Stimulated activated CD4-positive, alpha-beta T cell treated with anti-CD3 and anti-CD28 coated beads, TNF-alpha, amount 100 ng/mL, for 1 hour (primary cell): ENCODE data around the gene DSG2.
"Not testable (repeated sequence)": the region's sequence is repeated elsewhere in the genome, so short reads cannot be mapped to it uniquely, and the experiment has no call there.

ENCODE experiments used
- DNase-seq, 3 donors: peaks; one replicate each; pipeline ENCODE4 v3.0.0-alpha.2; 2020; ENCODE audit warnings: low read depth in 3 of 3, low spot score in 1 of 3

Gene DSG2

DNA sequence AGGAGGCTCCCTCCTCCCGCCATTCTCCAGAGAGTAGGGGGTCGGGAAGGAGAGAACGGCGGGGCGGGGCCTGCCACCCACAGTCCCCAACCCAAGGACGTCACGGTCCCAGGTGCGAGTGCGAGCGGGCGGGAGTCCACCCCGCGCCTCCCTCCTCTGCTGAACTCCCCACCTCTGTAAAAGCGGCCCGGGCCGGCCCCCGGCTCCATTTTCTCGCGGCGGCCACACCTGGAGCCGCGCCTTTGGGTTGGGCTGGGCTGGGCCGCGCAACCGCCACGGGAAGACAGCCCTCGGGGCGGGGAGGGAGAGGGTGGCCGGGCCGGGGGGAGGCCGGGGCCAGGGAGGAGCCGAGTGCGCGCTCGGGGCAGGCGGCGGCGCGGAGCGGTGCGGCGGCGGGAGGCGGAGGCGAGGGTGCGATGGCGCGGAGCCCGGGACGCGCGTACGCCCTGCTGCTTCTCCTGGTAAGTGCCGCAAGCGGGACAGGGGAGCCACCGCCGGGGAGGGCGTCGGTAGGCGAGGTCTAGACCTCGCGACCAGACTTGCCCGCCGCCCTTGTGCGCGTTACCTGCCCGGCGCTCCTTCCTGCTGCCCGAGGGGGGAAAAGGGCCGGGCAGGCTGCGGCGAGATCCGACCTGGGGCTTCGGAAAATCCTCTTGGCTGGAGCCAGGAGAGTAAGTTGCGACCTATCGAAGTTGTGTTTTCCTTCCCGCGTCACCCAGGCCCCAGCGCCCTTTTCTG lies at the start of gene DSG2:
DSG2 (plus strand) TSS at position 342 of the 738 bp plus-strand sequence; CDS start at position 417, 75 bp downstream.
- DNase-seq = peak in 1 of 3 donors; percentile 0

DNA sequence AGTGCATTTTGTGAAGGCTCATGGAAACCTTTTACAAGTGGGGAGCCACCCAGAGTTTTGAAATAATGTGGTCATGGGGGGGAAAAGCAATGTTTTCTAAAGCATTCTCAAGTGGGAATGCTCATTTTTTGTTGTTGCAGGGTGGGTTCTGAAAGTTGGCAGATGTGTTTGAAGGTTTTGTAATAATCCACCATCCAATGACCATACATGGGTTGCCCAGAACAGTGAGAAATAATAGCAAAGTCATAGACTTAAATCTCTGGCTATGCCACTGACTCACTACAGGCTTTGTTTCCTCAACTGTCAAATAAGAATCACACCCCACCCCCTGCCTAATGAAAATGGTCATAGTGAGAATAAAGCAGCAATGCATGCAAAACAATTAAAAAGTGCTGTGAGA lies 47.6 kb upstream of the DSG2 start:
- DNase-seq = no peak

DNA sequence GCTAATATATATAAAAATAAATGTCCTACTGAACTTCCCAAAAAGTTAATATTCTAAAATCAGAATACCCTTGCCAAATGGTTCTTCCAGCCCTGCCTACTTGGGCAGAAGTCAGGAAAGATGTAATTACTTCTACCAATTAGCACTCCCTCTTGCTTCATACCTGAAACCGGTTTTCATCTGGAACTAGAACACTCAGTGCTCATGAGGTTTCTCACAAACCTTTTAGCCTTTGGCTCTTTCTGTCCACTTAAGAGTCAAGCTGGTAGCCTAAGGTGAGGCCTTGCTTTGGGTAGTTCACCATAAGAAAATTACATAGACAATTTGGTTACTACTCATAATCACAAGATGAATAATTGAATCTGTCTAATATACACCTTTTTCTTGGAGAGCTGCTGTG lies 46.4 kb upstream of the DSG2 start:
- DNase-seq = no peak

DNA sequence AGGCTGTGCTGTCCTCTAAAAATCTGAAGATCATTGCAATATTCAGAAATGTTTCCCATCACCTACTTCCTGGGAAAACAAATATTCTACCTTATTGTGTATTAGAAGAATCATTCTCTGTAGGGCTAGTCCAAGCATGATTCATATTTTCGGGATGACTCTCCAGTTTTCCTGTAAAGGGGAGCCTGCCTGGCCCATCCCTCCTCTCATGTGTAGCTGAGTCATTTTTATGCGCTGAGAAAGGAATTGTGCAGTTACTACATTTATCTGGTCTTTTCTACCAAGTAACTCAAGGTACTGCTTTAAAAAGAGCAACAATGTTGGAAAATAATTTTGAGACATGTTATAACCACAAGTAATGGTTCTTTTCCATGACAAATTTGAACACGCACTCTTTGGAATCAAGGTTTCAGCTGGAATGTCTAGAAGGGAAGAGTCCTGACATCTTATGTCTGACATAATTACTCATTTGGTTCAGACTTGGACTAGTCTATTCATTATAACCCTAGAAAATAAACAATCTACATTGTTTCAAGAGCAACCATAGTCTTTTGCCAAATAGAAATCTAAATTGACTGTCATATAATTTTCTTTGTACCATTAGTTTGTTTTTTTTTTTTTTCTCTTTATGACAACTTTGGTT lies 43.8 kb upstream of the DSG2 start:
- no peak for DNase-seq

DNA sequence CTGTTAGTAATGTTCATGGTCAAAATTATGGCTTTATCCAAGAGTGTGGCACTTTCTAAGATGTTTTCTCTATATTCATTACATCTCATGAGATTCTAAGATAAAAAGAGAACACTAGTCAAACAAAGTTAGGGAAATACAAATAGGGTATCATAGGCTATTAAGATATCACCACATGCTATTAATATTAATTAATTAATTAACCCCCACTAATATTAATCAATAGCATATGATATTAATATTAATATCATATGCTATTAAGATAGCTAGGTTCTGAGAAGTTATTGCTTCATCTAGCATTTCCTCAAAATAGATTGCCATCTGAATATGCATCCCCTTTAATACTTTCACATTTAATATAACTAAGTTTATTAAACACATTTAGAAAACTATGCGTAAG lies 28.3 kb upstream of the DSG2 start:
- DNase-seq = no peak

DNA sequence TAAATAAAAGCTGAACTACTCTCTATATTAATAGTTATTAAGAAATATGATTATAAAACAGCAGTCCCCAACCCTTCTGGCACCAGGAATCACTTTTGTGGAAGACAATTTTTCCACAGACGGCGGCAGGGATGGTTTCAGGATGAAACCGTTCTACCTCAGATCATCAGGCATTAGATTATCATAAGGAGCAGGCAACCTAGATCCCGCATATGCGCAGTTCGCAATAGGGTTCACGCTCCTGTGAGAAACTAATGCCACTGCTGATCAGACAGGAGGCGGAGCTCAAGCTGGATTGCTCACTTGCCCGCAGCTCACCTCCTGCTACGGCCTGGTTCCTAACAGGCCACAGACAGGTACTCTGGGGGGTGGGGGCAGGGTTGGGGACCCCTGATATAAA lies 19.3 kb upstream of the DSG2 start:
- no peak for DNase-seq

DNA sequence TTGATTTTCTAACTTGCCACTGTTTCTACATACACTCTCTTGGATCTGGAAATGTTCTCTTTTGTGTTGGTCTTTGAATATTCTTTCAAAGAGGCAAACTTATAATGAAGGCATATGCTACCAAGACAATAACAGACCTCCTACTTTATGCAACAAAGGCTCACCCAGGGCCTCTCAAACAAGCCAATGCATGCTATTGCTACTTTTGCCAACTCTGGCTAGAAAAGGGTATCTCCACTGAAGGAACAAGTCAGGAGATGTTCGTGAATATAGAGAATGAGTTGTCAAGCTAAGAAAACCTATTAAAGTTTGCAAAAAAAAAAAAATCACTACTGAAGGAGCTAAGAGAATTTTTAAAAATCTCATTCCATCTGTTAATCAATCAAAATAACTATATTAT lies 15.9 kb upstream of the DSG2 start:
- no peak for DNase-seq

DNA sequence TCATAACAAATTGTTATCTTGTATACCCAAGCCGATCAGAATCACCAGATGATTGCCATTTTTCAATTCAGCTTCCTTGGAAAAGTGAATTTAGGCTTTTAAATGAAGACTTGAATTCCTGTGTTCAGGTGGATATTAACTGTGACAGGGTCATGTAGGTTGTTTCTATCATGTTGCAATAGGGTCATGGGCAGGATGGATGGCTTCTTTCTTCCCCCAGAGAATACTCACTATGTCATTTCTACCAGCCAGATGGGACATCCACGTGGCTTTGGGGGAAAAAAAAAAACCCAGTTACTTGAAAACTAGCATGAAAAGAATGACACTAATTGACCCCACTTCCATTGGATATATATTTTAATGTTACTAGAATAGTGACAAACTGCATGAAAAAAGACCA lies 14.6 kb upstream of the DSG2 start:
- no peak for DNase-seq

DNA sequence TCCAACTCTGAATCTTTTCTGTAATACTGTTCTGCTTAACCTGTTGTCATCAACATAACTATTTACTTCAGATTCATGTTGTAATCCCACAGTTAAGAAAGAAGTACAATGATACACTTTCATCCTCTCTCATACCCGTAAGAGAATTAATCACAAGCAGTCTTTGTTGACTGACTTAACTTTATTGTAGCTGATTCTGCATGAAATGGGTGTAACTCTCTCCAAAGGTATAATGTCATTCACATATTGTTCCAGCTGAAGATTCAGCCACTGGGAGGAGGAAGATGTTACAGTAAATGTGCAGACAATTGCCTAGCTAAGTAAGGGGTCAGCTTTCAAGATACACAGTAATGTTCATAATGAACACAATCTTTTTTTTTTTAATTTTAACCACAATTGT lies 13.5 kb upstream of the DSG2 start:
- DNase-seq = no peak

DNA sequence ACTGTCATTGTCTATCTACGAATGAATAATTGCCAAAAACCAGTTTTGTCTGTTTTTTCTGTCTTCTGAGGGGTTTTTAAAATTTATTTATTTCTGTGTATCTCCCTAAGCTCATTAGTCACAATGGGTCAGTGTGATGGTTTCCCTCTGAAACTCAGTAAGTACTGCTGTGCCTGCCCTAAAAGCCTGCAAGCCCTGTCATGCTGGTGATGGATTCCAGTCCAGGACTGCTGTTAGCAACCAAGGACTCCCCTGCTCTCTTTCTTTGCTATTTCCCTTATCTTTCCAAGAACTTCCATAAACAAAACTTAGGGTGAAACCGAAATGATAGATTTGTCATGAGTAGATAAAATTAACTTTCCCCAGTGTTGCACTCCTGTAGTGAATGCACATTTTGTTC lies 11.8 kb upstream of the DSG2 start:
- no peak for DNase-seq

DNA sequence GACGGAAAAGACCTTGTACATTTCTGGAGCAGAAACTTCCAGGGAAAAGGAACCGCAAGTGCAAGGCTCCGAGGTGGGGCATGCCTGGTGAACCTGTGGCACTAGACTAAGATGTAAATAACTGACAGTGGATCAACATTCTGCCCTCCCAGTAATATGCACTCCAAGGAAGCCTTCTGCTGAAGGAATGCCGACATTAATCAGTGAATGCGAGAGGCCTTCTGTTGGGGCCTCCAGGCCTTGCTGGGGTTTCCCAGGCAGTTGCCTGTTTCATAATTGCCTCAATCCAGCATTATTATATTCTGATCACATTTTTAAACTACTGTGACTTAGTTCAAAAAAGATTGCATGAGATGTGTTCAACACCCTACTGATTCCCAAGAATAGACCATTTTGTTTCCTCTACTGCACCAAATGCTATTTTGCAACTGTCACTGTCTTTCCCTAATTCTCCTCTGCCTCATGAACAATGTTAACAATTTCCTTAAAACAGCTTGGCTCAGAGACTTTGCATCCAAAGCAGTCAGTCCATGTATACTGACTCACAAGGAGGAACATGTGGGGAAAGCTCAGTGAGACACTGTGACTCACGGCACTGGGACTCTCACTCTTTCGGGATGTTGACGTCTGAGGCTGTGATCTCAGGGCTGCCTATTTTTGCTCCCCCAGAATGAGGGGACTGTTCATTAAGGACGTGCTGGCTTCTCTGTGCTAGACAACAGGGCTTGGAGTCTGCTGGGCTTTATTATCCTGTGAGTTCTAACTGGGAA lies 10.5 kb upstream of the DSG2 start:
- no peak for DNase-seq

DNA sequence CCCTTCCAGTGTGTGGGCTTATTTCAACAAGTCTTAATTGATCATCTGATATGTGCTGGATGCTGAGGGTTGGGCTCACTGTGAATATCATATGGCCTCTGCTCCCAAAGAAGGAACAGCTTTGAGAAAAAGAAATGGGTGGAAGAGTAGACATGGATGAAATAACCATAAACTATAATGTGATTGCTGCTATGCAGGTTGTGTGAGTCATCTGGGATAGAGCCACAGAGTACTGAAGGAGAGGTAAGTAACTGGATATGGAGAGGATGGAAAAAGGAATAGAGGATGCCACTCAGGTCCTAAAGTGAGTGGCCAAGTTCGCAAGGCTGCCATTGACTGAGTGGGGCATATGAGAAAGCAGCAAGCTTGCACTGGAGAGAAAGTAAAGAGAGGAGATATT lies 8.7 kb upstream of the DSG2 start:
- no peak for DNase-seq

DNA sequence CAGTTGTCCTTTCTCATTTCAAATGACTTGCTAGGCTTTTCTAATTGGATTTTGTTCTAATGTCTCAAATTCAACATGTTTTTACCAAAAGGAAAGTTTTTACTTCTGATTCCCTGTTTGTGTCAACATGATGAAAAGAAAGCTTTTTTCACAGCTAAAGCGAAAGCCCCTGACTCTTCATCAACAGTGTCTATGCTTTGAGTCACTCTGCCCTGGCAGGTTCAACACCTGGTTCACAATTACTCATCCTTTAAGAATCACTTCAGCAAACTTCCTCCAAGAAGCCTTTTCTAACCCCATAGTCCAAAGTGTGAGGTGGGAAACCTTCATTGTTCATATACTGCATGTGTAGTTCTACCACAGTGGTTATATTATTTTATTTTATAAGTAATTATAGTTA lies 7.6 kb upstream of the DSG2 start:
- DNase-seq = no peak

DNA sequence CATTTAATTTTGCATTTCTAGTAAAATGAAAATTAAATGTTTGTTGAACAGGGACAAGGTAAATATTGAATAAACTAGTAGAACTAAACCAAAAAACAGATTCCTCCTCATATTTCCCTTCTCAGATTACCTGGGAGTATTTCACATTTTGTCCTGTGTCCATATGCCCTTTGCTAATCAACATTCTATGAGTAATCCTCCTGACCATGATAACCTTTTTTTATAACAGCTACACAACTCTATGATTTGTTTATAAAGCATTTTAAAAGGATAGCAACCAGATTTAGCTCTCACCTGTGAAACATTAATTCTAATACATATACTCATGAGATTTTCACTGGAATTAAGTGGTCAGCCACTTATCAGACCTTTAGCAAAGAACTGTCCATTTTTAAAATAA lies 7.1 kb upstream of the DSG2 start:
- DNase-seq = no peak

DNA sequence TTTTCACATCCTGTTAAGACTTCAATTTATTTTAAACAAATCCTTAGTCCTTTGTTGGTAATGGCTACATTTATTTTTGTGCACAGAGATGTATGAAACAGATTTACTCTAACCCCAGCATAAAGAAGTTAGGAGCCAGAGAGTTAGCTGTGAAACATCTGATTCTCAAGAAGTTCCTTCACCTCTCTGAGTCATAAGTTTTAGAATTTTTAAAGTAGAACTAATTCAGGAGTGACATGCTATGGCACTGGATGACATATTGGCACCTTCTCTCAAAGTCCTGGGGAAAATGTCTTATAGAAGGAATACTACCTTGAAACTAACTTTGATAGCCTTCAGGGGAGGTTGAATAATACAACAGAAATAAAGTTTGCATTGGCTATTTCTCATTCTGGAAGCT lies 6.4 kb upstream of the DSG2 start:
- no peak for DNase-seq

DNA sequence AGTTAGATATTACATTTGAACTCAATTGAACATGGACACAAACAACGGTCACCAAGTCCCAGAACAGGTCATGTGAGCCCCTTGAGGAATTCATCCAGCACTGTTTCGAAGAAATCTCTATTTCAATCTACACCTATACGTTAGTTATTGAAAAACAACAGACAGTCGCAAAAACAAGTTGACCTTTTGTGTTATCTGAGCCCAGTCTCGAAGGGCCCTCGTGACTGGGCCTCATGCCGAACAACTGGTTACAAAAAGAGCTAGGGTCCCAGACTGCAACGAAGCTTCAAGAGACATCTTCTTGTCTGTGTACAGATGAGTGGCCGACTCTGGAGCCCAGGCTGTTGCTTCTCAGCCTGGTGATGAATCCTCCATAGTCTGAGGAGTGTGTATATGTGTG lies 5.3 kb upstream of the DSG2 start:
- DNase-seq = no peak

DNA sequence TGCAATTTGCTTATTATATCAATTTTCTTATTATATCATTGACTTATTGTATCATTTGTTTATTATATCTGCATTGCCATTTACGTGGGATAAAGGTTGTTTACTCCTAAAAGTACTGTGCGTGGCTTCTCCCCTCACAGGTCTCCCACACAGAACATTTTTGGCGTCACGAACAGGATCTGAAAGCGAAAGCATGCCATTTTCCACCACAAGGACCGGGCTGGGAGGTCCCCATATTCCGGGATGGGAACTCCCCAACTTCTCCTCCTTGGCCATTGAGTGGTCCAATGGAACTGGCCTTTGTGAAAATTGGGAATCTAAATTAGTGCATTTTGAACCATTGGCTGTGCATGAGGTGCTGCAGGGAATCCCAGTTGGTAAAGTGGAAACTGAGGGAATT lies 4.8 kb upstream of the DSG2 start:
- no peak for DNase-seq

DNA sequence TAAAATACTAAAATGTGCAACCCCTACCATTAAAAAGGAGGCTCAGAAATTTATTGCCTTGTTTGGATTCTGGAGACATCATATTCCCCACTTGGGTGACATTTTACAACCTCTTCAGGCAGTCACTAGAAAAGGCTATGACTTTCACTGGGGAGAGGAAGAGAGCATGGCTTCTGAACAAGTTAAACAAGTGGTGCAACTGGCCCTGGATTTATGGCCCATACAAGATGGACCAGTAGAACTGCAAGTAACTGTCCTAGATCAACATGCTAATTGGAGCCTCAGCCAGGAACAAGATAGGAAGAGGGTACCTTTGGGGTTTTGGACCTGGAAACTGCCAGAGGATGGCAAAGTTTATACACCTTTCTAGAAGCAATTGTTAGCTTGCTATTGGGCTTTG lies 4.0 kb upstream of the DSG2 start:
- no peak for DNase-seq

DNA sequence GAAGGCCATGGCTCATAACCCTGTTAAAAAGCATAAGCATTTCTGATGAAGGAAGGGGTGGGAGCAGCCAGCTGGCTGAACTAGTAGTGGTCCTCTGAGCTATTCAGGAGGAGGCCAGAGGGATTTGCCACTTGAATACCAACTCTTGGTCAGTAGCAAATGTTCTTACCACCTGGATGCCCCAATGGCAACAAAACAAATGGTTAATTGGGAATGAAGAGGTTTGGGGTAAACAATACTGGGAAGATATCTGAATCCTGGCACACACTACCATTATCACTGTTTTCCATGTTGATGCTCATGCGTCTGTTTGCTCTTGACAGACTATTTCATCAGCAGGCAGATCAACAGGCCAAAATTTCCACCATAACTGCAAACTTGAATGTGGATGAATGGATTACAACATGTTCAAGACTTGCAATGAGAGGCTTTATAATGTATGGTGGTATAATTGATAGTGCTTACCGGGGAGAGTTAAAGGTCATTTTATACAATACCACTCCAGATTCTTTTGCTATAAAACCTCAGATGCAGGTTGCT lies 3.2 kb upstream of the DSG2 start:
- DNase-seq = not testable (repeated sequence)

DNA sequence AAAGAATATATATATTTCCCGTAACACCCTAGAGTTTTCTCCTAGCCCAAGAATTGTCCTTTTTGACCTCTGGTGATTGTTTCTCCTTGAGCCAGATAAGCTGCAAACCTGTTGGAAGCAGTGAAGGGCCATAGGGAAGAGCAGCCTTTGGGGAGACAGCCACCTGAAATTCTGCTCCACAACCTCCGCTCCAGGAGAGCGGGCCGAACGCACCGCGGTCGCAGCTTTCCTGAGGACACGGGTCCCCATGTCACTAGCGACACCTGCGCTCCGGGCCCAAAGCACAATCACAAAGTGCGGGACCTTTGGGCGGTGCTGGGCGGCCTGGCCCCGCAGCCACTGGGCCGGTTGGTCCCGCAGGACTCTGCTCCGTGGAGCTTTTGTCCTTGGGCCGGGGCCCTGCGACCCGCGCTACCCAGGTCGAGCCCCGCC lies 557 bp upstream of the DSG2 start:
- DNase-seq = no peak

DNA sequence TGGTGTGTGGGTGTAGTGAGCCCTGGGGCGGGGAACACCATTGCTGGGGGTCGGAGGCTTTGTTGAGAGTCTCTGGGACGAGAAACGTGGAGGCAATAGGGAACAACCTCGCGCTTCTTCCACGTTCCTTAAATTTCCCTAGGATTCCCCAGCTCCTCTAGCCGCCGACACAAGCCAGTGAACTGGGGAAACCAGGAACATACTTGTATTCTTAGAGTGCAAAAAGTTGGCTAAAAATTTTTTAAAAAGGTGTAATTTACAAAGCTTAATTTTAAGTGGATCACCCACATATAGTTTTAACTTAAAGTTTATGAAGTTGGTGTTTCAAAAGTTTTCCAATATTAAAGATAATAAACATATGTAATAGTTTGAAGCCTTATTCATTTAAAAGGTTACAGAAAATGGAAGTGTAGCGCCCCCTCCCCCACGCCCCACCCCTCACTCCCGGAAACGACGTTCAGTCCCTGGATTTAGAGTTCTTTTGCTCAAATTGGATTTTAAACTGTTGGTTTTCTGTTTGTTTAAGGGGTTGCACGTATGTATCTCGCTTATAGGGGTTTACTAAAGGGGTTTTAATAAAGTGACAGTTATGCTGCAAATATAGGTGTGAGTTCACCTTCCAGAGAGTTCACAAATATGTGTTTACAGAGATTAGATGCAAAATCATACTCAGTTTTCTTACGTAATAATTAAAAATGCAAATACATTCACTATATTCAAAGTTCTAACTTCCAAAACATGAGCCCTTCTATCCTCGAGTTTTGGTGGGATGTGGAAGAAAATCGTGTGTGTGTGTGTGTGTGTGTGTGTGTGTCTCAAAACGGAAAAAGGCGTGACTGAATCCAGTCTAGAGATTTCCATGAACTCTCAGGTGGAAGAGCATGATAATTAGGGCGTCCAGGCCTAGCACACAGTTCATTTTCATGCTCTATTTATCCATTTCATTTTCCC lies 872 bp downstream of the DSG2 start:
- DNase-seq = no peak
